ENCODE data around the gene CADPS2. TPM values are rescaled to one million over a fixed set of nuclear protein-coding genes. Genes with fewer than 3 reads are reported as not detected.

CADPS2 gene
- total RNA-seq, 6 experiments from 2014 or later, result 7.6 to 14.7 (median 9.4) TPM

GRCh38 chr7:122695816-122696215 lies 190.4 kb downstream of the CADPS2 start:
- Histone ChIP-seq H3K27me3 (no peaks in the 10 kb centered on the region), H3K4me1 (no peaks in the 10 kb centered on the region), H3K4me3 (no peak overlapping the region), H3K9me3 (no peaks in the 10 kb centered on the region), H3K36me3 (no peaks in the 10 kb centered on the region), H3K27ac (no peak overlapping the region)
- 100% methylated on average over 1 of the region's 1 CpG for WGBS (ENCODE audit: insufficient coverage, low coverage, low lambda C conversion rate, missing lambda C conversion rate)
- ATAC-seq (no peak), DNase-seq (no peak)
- TF ChIP-seq CTCF (IDR thresholded peaks at IDR 0.05) (no peak), POLR2A (IDR thresholded peaks at IDR 0.05) (no peak)
- intact Hi-C loops (cut with DNase I), result no loop called here

GRCh38 chr7:122694697-122695096 lies 191.6 kb downstream of the CADPS2 start:
- no peak overlapping the region for H3K4me3 ChIP-seq
- H3K9me3 ChIP-seq, result no peaks in the 10 kb centered on the region
- WGBS (ENCODE audit: insufficient coverage, low coverage, low lambda C conversion rate, missing lambda C conversion rate), result 100% methylated on average over 2 of the region's 2 CpGs
- H3K4me1 ChIP-seq, result no peaks in the 10 kb centered on the region
- TF ChIP-seq POLR2A (IDR thresholded peaks at IDR 0.05) (no peak), CTCF (IDR thresholded peaks at IDR 0.05) (no peak)
- H3K27ac ChIP-seq, result no peak overlapping the region
- DNase-seq (no peak), ATAC-seq (no peak)
- intact Hi-C loops (cut with DNase I), result no loop called here
- no peaks in the 10 kb centered on the region for H3K36me3 ChIP-seq
- no peaks in the 10 kb centered on the region for H3K27me3 ChIP-seq

GRCh38 chr7:122692769-122693309 lies 193.4 kb downstream of the CADPS2 start:
- no peaks in the 10 kb centered on the region for H3K4me1 ChIP-seq
- intact Hi-C loops (cut with DNase I), result no loop called here
- H3K27me3 ChIP-seq, result no peaks in the 10 kb centered on the region
- H3K27ac ChIP-seq, result no peak overlapping the region
- H3K36me3 ChIP-seq, result no peaks in the 10 kb centered on the region
- no peak overlapping the region for H3K4me3 ChIP-seq
- TF ChIP-seq POLR2A (IDR thresholded peaks at IDR 0.05), result no peak
- no peak for TF ChIP-seq CTCF (IDR thresholded peaks at IDR 0.05)
- ATAC-seq (no peak), DNase-seq (no peak)
- WGBS (ENCODE audit: insufficient coverage, low coverage, low lambda C conversion rate, missing lambda C conversion rate), result 95% methylated on average over 3 of the region's 3 CpGs
- H3K9me3 ChIP-seq, result no peaks in the 10 kb centered on the region

GRCh38 chr7:122691569-122692235 lies 194.6 kb downstream of the CADPS2 start:
- Histone ChIP-seq H3K36me3 (no peaks in the 10 kb centered on the region), H3K27ac (no peak overlapping the region), H3K27me3 (no peaks in the 10 kb centered on the region), H3K9me3 (no peaks in the 10 kb centered on the region), H3K4me1 (no peaks in the 10 kb centered on the region), H3K4me3 (no peak overlapping the region)
- no peak for TF ChIP-seq CTCF (IDR thresholded peaks at IDR 0.05)
- no peak for TF ChIP-seq POLR2A (IDR thresholded peaks at IDR 0.05)
- intact Hi-C loops (cut with DNase I), result no loop called here
- 83% methylated on average over 7 of the region's 14 CpGs for WGBS (ENCODE audit: insufficient coverage, low coverage, low lambda C conversion rate, missing lambda C conversion rate)
- DNase-seq, result no peak
- no peak for ATAC-seq

Measured in right lobe of liver (tissue), 6 donors.